Amygdala (tissue), 56 donors: ENCODE measurements around the gene MAGEA9B.
"Not testable (repeated sequence)": the region's sequence is repeated elsewhere in the genome, so short reads cannot be mapped to it uniquely, and the experiment has no call there.

ENCODE experiments used
- DNase-seq, 56 donors: peaks; one replicate each; lab custom pipeline; 2025; lab: John Stamatoyannopoulos, UW

The MAGEA9B gene

GRCh38 chrX:149572743-149573142 lies 14.5 kb downstream of the MAGEA9B start:
- no peak for DNase-seq

GRCh38 chrX:149571770-149572169 lies 15.5 kb downstream of the MAGEA9B start:
- no peak for DNase-seq

GRCh38 chrX:149570668-149571067 lies 16.6 kb downstream of the MAGEA9B start:
- DNase-seq = no peak

- DNase-seq = no peak
Measured at GRCh38 chrX:149569770-149570169, 17.5 kb downstream of the MAGEA9B start.

GRCh38 chrX:149568701-149569296 lies 18.5 kb downstream of the MAGEA9B start:
- no peak for DNase-seq

- no peak for DNase-seq
Measured at GRCh38 chrX:149567621-149568417, 19.4 kb downstream of the MAGEA9B start.

GRCh38 chrX:149563359-149563758 lies 23.9 kb downstream of the MAGEA9B start:
- no peak for DNase-seq

- not testable (repeated sequence) for DNase-seq
Measured at GRCh38 chrX:149555251-149555650, 32.0 kb downstream of the MAGEA9B start.

- DNase-seq = not testable (repeated sequence)
Measured at GRCh38 chrX:149551939-149552248, 35.4 kb downstream of the MAGEA9B start.

- not testable (repeated sequence) for DNase-seq
Measured at GRCh38 chrX:149551245-149551938, 35.9 kb downstream of the MAGEA9B start.

GRCh38 chrX:149550454-149550853 lies 36.8 kb downstream of the MAGEA9B start:
- not testable (repeated sequence) for DNase-seq

GRCh38 chrX:149549701-149550100 lies 37.6 kb downstream of the MAGEA9B start, which contains the start of gene HSFX3:
Gene HSFX3 (minus strand): TSS chrX:149549924. CDS start chrX:149549852, 72 bp downstream.
- not testable (repeated sequence) for DNase-seq

GRCh38 chrX:149547782-149548181 lies 39.5 kb downstream of the MAGEA9B start:
- DNase-seq = not testable (repeated sequence)

GRCh38 chrX:149546962-149547361 lies 40.3 kb downstream of the MAGEA9B start:
- not testable (repeated sequence) for DNase-seq

GRCh38 chrX:149545545-149546543 lies 41.4 kb downstream of the MAGEA9B start:
- peak in 1 of 56 donors; percentile 0 for DNase-seq

GRCh38 chrX:149541521-149542047 lies 45.7 kb downstream of the MAGEA9B start:
- DNase-seq = no peak

GRCh38 chrX:149540621-149541520 lies 46.4 kb downstream of the MAGEA9B start, which contains the start of gene EOLA1:
Gene EOLA1 (plus strand): TSS chrX:149541012. CDS start chrX:149545631, 4,619 bp downstream.
- DNase-seq = peak in 52 of 56 donors; percentile 2 to 94 (median 79)

- DNase-seq = peak in 55 of 56 donors; percentile 36 to 94 (median 82)
Measured at GRCh38 chrX:149540131-149540620, 47.1 kb downstream of the MAGEA9B start.
